GM12891 (cell line): ENCODE data around the gene GMPS.

Source experiments
- POLR2A ChIP-seq: IDR thresholded peaks from 2 replicates; pipeline ENCODE4 v1.6.1; 2011; ENCODE audit warnings: low read depth, low read length, control low read depth
- POLR2AphosphoS5 ChIP-seq: IDR thresholded peaks from 2 replicates; pipeline ENCODE4 v1.6.1; 2011; ENCODE audit warnings: low read depth, low read length, control low read depth

DNA sequence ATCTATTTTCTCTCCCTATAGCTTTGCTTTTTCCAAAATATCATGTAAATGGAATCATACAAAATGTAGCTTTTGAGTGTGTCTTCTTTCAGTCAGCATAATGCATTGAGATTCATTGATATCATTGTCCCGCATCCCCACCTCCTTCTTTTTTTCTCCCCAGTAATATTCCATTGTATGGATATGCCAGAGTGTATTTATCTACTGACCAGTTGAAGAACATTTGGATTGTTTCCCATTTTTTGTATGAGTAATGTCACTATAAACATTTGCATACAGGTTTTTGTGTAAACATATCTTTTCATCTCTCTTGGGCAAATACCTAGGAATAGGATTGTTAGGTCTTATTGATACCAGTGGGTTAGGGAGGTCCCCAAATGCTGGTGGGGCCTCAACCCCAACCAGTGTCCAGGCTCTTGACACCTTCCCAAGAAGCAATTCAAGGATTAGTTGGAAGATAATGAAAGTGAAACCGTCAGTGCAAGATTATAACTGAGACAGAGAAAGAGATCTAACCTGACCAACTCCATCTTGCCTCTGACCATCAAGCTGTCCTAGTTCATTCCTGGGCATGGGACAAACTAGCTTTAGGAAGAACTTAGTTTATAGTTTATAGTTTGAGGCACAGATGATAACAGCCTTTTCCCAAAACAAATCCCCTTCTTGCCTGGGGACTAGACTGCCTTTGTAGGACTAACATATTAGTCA lies 8.8 kb upstream of the GMPS start:
- TF ChIP-seq POLR2A (no peak), POLR2AphosphoS5 (no peak)
